Inflammatory macrophage treated with lipopolysaccharide for 4 hours (primary cell): ENCODE measurements around the gene NEUROD2.
"Not testable (repeated sequence)": the region's sequence is repeated elsewhere in the genome, so short reads cannot be mapped to it uniquely, and the experiment has no call there.

ENCODE experiments used
- DNase-seq: peaks from one replicate; pipeline ENCODE4 v3.0.0-alpha.2; 2020

Gene NEUROD2

DNA sequence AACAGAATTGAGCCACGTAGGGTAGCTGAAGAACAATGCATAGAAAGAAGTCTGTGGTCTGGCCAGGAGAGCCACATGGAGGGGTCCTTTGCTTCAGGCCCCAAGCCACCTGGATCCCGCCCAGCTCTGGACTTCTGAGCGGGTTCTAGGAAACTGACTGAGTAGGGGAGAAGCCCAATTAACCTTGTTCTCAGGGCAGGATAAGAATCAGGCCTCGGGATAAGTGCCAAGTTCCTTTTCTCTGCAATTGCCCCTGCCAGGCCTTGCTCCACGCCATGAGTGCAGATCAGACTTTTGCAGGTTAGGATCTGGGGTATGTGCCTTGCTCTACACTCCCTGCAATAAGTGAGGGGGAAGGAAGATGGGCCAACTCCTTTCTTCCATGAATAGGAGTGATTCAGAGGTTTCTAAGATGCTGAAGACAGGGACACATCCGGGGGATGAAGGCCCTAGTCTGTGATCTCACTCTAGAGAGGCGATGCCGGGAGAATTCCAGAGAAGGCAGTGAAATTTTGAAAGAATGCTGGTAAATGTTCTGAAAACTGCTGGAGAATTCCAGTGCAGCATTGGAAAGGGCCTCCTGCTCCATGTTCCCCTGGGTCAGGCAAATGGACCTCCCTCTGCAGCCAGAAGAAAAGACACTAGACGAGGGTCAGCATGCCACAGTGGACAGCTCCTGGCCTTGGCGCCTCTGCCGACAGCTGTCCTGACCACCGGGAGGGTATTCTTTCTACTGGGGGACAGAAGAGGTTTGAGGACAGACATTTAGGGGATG lies 5.8 kb downstream of the NEUROD2 start:
- no peak for DNase-seq

GRCh38 chr17:39600997-39601597 lies 6.6 kb downstream of the NEUROD2 start:
- DNase-seq = no peak

GRCh38 chr17:39600288-39600996 lies 7.3 kb downstream of the NEUROD2 start:
- no peak for DNase-seq

DNA sequence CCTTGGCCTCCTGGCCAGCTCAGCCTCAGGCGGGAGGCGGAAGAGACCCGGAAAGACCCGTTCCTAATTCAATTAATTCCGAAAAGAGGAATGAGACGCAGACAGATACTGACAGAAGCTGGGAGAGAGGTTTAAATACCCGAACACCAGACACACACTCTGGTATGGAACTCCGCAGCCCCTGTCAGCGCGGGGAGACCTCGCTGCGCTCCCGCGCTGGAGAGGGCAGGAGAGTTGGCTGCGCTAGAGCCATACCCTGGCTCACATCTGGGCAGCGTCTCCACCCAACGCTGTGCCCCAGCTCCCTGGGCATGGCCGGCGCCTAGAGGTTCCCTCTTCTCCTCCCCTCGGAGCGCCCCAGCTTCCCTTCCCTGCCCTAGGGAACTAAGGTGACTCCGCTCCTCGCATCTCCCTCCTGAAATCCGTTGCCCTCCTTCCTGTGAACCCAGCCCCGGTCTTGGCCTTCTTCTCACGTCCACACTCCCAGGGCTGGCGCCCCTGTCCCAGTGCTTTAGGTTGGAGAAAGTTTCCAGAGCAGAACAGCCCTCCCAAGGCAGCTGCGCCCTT lies 8.0 kb downstream of the NEUROD2 start:
- DNase-seq = no peak

- DNase-seq = no peak
These were observed 8.6 kb downstream of the NEUROD2 start for GRCh38 chr17:39599004-39599664.

GRCh38 chr17:39598630-39599003 lies 9.1 kb downstream of the NEUROD2 start:
- no peak for DNase-seq

GRCh38 chr17:39598047-39598481 lies 9.7 kb downstream of the NEUROD2 start:
- no peak for DNase-seq

DNA sequence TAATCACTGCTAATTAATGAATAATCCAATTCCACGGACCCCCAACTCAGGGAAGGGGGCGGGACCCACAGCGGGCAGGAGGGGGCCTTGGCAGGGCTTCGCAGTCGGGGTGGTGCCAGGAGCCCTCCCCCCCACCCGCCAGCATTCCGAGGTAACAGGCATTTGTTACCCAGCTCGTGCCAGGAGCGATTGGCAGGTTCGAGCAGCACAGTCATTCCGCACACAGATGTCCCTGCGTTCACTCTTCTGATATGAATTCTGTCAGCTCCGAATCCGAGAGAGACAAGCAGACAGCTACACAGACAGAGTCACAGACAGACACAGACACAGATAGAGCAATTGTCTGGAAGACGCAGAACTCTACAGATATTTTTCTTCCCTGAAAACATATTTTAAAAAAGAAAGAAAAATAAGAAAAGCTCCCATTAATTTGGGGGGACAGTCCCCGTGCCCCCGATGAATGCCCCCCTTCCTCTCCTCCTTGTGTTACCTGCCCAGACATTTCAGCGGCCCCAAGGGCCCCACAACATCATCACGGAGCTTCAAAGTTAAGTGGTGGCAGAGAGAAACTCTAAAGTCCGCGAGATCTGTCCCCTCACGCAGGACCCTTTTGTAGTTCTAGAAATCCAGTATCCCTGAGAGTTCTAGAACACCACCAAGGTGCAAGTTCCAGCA lies 10.2 kb downstream of the NEUROD2 start:
- no peak for DNase-seq

GRCh38 chr17:39596543-39597267 lies 11.0 kb downstream of the NEUROD2 start:
- no peak for DNase-seq

- no peak for DNase-seq
These were observed 11.7 kb downstream of the NEUROD2 start for GRCh38 chr17:39595928-39596510.

DNA sequence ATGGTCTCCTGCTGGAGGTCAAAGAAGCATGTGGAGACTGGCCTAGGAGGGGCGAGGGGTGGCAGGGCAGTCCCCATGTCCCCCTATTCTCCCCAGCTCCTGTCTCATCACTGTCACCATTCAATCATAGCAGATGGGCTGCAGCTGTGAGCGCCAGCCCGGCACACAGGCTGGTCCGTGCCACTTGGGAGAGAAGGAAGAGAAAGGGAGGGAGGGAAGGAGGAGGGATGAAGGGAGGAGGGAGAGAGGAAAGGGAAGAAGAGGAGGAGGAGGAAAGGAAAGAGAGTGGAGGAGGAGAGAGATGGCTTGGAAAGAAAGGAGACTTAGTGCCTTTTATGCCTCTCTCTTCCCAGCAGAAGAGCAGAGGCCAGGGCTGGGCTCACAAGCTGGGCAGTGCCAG lies 12.4 kb downstream of the NEUROD2 start:
- DNase-seq = no peak

- DNase-seq = no peak
These were observed 14.3 kb downstream of the NEUROD2 start for GRCh38 chr17:39593371-39593770.

DNA sequence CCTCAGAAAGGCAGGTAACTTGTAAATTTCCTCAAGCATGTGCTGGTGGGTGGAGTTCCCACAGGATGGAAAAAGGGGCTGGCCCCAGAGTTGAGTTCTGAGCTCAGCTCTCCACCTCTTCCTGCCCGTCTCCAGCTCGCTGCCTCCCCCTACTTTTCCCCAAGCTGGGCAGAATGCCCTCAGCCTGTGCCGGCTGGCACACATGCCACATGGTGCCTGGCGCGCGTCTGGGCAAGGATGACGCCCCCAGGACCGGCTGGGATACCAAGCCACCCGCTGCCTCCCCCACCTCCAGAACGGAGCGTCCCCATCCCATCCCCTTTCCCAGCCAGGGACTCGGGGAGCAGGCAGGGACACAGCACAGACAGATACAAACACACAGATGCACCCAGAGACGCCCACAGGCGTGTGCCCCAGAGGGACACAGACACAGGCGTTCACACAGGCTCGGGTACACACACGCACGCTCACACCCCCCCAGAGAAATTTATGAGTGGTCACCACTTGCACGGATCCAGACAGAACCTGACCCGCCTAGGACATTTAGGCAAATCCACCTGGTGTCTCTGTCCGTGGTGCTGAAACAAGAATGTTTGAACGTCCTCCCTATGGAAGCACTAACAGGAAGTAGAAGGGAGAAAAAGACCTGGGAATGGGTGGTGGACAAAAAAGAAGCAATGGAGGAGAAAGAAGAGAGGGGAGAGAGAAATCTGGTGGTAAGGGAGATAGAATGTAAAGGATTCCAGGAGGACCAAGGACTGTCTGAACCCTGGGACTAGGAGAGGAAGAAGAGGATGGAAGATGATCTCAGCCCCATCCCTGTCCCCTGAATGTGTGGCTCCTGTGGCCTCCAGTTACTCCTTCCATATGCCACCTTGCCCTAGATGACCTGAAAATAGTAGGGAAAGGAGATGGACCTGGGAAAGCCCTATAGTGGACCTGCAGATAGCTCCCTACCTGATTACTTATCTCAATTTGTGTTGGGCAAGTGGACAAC lies 15.5 kb downstream of the NEUROD2 start:
- no peak for DNase-seq

DNA sequence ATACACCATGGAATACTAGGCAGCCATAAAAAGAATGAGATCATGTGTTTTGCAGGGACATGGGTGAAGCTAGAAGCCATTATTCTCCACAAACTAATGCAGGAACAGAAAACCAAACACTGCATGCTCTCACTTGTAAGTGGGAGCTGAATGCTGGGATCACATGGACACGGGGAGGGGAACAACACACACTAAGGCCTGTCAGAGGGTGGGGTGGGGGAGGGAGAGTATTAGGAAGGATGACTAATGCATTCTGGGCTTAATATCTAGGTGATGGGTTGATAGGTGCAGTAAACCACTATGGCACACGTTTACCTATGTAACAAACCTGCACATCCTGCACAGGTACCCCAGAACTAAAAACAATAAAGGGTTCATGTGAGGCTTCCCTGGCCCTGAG lies 17.5 kb downstream of the NEUROD2 start:
- DNase-seq = not testable (repeated sequence)

DNA sequence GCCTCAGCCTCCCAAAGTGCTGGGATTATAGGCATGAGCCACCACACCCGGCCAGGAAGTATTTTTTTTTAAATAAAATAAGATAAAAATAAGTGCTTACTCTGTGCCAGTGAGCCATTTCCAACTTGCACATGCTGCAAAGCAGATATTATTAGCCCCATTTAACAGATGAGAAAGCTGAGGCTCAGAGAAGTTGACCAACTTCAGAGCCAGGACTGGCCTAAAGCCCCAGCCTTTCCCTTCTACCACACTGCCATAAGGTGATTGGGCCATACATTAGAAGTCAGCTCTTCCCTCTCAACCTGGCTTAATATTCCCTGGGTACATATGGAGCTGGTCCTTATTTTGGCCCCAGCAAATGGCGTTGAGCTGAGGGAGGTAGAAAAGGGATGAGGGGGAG lies 25.1 kb downstream of the NEUROD2 start:
- no peak for DNase-seq

GRCh38 chr17:39581759-39582085 lies 26.0 kb downstream of the NEUROD2 start:
- no peak for DNase-seq

DNA sequence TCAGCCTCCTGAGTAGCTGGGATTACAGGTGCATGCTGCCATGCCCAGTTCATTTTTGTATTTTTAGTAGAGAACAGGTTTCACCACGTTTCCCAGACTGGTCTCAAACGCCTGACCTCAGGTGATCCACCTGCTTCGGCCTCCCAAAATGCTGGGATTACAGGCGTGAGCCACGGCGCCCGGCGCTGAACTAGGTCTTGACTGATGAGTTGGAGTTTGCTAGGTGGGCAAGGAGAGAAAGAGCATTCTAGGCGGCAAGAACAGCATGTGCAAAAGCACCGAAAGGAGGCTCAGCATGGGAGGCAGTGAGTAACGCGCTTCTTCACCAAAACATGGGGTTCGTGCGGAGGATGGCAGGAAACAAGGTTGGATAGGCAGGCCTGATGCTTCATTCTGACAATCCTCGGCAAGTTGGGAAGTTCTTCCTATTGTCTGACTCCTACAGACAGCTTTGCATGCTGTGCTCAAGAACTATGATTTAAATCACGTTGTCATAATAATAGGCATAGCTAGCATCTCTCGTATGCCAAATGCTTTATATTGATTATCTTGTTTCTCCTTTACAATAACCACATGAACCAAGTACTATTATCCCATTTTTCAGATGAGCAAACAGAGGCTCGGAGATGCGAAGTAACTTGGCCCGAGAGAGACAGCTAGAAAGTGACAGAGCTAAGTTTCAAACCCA lies 26.5 kb downstream of the NEUROD2 start:
- DNase-seq = no peak

DNA sequence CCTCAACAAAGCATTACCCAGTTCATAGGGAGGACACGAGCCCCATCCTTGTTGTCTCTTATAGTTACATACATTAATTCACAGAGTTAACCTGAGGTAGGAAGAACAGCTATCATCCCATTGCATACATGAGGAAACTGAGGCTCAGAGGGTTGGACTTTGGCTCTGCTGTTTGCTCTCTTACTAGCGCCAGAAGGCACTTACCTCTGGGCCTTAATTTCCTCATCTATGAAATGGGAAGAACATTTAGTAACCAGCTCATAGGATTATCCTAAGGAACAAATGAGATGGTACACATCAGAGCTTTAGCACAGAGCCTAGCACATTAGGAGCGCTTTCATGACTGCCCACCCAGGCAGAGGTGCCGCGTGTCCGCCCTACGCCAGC lies 27.6 kb downstream of the NEUROD2 start:
- DNase-seq = no peak

- DNase-seq = no peak
These were observed 28.2 kb downstream of the NEUROD2 start for GRCh38 chr17:39579318-39580081.
